Stimulated activated CD4-positive, alpha-beta T cell treated with anti-CD3 and anti-CD28 coated beads, Interleukin-1b, Interleukin-23, amount 100 ng/mL, for 48 hours (primary cell): ENCODE results near the gene ZNF550.
"Not testable (repeated sequence)": the region's sequence is repeated elsewhere in the genome, so short reads cannot be mapped to it uniquely, and the experiment has no call there.

Experiments used
- DNase-seq: peaks from one replicate; pipeline ENCODE4 v3.0.0-alpha.2; 2020

Gene ZNF550

DNA sequence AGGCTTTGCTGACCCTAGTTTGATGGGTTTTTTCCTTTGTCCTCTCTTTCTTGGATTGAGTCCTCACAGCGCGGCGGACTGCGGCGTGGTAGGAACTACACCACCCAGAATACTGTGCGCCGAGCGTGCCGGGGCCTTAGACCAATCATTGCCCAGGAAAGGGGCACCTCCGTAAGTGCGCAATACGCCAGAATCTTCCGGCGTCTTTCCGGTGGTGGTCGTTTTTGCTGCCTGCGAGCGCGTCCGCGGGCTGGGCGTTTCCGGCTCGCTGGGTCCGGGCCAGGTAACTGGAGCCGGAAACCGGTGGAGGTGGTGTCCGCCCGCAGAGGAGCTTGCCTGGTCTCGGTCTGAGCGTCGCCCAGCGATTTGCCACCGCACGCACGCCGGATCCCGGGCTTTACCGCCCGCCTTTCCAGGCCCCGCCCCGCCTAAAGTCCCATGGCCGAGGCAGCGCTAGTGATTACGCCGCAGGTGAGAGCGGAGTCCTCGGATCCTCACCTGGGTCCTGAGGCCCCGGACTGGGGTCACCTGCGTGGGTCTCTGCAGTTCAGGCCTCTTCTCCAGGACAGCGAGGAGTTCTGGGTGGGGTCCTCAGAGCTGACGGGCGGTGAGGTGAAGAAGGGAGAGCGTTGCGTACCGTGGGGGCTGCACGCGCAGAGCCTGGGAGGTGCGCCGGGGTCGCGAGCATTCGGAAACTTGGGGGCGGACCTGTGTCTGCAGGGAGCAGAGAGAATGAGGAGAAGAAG, 32.4 kb downstream of the ZNF550 start, which contains the start of gene ZNF549:
TSS of gene ZNF549 (plus strand) at position 221 of the 746 bp plus-strand sequence. CDS start at position 439, 218 bp downstream.
- DNase-seq, result peak; percentile 90

DNA sequence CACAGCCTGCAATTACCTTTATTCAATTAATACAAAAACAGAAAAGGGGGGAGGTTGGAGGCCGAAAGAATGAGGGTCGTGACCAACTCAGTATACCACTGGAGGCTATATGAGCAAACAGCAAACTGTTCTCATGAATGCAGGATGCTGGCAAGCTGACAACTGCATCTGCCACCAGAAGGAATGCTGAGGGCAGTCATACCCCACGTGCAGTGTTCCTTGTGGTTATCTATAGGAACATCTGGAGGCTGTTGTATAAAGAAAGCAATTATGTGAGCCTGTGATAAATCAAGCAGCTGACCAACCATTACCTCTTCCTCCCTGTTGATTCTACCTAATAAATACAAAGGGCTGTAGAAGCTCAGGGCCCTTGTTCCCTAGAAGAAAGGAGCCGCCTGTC, 41.6 kb downstream of the ZNF550 start:
- not testable (repeated sequence) for DNase-seq

DNA sequence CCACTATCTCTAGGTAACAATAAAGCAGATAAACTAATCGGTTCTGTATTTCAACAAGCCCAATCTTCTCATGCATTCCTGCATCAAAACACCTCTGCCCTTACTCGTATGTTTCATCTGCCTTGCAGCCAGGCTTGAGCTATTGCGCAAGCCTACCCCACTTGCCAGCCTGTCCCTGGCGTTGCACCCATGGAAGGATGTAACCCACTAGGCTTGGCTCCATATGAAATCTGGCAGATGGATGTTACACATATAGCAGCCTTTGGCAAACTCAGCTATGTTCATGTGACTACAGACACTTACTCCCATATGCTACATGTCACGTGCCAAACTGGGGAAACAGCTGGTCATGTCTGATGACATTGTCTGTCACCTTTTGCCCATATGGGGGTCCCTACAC, 44.4 kb downstream of the ZNF550 start:
- DNase-seq, result no peak

DNA sequence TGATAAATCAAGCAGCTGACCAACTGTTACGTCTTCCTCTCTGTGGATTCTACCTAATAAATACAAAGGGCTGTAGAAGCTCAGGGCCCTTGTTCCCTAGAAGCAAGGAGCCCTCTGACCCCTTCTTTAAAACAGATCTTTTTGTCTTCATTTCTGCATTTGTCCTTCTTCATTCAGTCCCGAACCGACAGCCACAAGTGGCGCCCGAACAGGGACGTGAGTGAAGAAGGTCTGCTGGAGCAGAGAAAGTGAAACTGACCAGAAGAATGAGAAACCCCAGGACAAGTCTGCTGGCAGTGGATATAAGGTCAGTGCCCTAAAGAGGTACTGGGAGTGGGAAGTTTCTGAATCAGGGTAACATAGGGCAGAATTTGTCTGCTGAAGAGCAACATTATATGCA, 46.8 kb downstream of the ZNF550 start:
- no peak for DNase-seq

DNA sequence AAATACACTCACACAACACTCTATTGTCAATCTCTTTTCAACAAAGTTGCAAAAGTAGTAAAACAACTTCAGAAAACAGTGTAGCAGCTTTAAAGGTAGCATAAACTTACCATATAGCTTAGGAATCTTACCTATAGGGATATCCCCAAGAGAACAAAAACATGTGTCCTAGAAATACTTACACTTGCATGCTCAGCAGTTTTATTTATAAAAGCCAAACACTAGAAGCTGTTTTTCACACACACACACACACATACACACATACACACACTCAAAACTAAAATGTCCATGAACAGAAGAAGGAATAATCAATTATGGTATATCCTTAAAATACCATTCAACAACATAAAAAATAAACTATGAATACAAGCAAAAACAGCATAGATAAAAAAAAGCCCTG, 48.2 kb downstream of the ZNF550 start:
- no peak for DNase-seq

DNA sequence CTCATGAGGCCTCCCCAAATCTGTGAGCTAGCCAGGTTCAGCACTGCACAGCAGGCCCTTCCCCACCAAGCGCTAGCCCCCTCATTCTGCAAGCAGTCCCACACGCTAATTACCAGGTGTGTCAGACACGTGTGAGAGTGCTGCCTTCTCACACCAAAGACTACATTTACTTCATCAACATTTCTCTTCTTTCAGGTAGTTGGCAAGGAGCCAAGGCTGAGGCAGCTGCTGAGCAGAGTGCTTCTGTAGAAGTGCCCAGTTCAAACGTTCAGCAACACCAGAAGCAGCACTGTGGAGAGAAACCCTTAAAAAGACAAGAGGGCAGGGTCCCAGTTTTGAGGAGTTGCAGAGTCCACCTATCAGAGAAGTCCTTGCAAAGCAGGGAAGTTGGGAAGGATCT, 53.5 kb downstream of the ZNF550 start:
- DNase-seq, result no peak

DNA sequence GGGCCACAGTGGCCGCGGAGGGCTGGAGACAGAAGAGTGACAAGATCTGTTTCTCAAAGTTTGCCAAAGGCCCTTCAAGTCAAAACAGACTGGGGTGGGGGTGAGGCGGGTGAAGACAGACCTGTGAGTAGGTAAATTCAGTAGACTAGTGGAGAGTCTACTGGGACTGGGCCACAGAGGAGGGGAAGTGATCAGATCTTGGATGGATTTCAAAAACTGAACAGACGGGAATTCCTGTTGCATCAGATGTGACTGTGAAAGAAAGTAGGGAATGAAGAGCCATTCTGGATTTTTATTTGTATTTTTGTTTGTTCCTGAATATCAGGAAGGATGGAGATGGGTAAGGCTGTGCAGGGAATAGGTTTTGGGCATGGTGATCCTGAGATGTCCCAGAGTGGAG, 59.3 kb downstream of the ZNF550 start:
- not testable (repeated sequence) for DNase-seq

DNA sequence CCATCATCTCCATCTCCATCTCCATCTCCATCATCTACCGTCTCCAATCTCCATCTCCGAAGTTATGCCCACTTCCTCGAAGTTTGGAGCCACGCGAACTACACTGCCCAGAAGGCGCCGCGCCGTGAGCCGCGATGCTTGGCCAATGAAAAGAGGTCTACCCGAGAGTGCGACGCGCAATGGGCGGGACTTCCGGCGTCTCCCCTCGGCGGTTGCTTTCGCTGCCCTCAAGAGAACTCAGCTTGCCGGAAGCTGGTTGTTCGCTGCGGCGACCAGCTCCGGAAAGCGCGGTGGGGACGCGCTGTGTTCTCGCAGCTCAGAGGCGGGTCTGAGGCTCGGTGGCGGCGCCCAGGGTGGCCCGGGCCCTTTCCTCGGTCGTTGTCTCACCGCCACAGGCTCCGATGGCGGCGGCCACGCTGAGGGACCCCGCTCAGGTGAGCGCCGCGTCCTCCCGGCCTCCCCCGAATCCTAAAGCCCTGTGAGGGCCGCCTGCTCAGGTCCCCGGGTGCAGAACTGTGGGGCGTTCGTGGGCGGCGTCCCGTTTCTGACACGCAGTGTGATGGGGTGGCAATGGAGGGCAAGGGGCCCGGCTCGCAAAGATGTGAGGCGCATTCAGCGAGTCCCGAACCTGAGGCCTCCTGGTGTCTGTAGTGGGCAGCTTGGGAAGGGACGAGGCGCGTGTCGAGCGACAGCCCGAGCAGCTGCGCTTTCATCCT, 59.8 kb downstream of the ZNF550 start, which contains the start of gene ZNF773:
TSS of gene ZNF773 (plus strand) at position 259 of the 716 bp plus-strand sequence. CDS start at position 402, 143 bp downstream.
- DNase-seq, result peak; percentile 96

DNA sequence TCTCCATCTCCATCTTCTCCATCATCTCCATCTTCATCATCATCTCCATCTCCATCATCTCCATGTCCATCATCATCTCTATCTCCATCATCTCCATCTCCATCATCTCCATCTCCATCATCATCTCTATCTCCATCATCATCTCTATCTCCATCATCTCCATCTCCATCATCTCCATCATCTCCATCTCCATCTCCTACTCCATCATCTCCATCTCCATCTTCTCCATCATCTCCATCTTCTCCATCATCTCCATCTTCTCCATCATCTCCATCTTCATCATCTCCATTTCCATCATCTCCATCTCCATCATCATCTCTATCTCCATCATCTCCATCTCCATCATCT, 60.4 kb downstream of the ZNF550 start:
- not testable (repeated sequence) for DNase-seq

DNA sequence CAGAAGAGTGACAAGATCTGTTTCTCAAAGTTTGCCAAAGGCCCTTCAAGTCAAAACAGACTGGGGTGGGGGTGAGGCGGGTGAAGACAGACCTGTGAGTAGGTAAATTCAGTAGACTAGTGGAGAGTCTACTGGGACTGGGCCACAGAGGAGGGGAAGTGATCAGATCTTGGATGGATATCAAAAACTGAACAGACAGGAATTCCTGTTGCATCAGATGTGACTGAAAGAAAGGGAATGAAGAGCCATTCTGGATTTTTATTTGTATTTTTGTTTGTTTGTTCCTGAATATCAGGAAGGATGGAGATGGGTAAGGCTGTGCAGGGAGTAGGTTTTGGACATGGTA, 71.4 kb downstream of the ZNF550 start:
- not testable (repeated sequence) for DNase-seq

DNA sequence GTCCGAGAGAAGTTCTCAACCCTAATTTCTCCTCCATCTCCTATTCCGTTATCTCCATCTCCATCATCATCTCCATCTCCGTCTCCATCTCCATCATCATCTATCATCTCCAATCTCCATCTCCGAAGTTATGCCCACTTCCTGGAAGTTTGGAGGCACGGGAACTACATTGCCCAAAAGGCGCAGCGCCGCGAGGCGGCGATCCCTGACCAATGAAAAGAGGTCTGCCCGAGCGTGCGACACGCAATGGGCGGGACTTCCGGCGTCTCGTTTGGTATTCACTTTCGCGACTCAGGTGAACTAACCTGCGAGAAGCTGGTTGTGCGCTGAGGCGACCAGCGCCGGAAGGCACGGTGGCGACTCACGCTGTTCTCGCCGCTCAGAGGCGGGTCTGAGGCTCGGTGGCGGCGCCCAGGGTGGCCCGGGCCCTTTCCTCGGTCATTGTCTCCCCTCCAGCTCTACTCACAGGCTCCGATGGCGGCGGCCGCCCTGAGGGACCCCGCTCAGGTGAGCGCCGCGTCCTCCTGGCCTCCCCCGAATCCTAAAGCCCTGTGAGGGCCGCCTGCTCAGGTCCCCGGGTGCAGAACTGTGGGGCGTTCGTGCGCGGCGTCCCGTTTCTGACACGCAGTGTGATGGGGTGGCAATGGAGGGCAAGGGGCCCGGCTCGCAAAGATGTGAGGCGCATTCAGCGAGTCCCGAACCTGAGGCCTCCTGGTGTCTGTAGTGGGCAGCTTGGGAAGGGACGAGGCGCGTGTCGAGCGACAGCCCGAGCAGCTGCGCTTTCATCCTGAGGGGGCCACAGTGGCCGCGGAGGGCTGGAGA, 72.0 kb downstream of the ZNF550 start, which contains the start of gene ZNF419:
TSS of gene ZNF419 (plus strand) at position 274 of the 822 bp plus-strand sequence. CDS start at position 475, 201 bp downstream.
- DNase-seq, result peak; percentile 91
